HepG2 (cell line): Measurements from ENCODE around the gene PRXL2B. TPM values are rescaled to one million over a fixed set of nuclear protein-coding genes. Genes with fewer than 3 reads are reported as not detected.

Experiments used
- ATAC-seq: fragments of 200-7000 bp; cut with Tn5 transposase; 3 replicates; pipeline ENCODE4 v1.9.1; 2020; ENCODE audit warnings: mild to moderate bottlenecking, moderate library complexity
- BruUV-seq: library from RNA; stranded (reverse); fragments of 400-500 nt; replicated peaks from 2 replicates; lab custom pipeline; 2021; lab: Mats Ljungman, UMichigan
- CTCF ChIA-PET: fragments of 300-600 bp; formaldehyde crosslinking; extraction: SDS; loops from one replicate; lab custom pipeline; 2021; ENCODE audit warnings: low total read pairs, inconsistent platforms, low intra/inter-chr PET ratio; lab: Yijun Ruan, JAX
- POLR2A ChIA-PET: fragments of 350-600 bp; sonication (Branson Sonifier 250); formaldehyde crosslinking; loops from one replicate; lab custom pipeline; 2020; ENCODE audit warnings: antibody characterized with exemption, inconsistent platforms; lab: Yijun Ruan, JAX
- DNase-seq: peaks from one replicate; pipeline ENCODE4 v3.0.0-alpha.2; 2015; ENCODE audit warnings: low spot score
- FAIRE-seq: peaks from 3 replicates; lab custom pipeline; 2011; peaks lifted over from hg19 to GRCh38; lab: Jason Lieb, UNC
- H2AFZ ChIP-seq: one replicate; pipeline ENCODE4 v1.6.1; 2011; ENCODE audit warnings: low read length, inconsistent platforms
- H3K27ac ChIP-seq: fragments of 300-600 bp; 3 replicates; pipeline ENCODE4 v1.8.0; 2011; ENCODE audit warnings: mixed run types, mild to moderate bottlenecking, mixed read lengths, low read length, inconsistent platforms; ENCODE audit not compliant: insufficient read depth; ENCODE audit errors: extremely low read length
- H3K27me3 ChIP-seq, 2 experiments: fragments of 200-600 bp in 1 of 2; 2 replicates in 1 of 2; 3 replicates in 1 of 2; pipeline versions ENCODE4 v1.6.0 to v1.8.0; 2011; ENCODE audit warnings: low read length in 2 of 2, mild to moderate bottlenecking in 2 of 2, moderate library complexity in 2 of 2, inconsistent platforms in 1 of 2; ENCODE audit not compliant: insufficient read depth in 2 of 2, control insufficient read depth in 1 of 2
- H3K36me3 ChIP-seq, 2 experiments: fragments of 200-600 bp in 1 of 2; replicated peaks in 1 of 2; 2 replicates in 1 of 2; 3 replicates in 1 of 2; pipeline versions ENCODE4 v1.5.1 to v1.8.0; 2011; ENCODE audit warnings: low read length in 2 of 2, inconsistent platforms in 1 of 2; ENCODE audit not compliant: insufficient read depth in 2 of 2, control insufficient read depth in 1 of 2
- H3K4me1 ChIP-seq: 2 replicates; pipeline ENCODE4 v1.5.1; 2012; ENCODE audit warnings: low read length, inconsistent platforms; ENCODE audit not compliant: insufficient read depth
- H3K4me2 ChIP-seq: 2 replicates; pipeline ENCODE4 v1.6.0; 2011; ENCODE audit warnings: low read depth, low read length, inconsistent platforms
- H3K4me3 ChIP-seq, 3 experiments: fragments of 200-600 bp in 1 of 3; sonication (generic), shearing (Covaris generic) in 1 of 3; replicated peaks in 1 of 3; 2 replicates each; pipeline ENCODE4 v1.5.1; 2011 to 2016; ENCODE audit warnings: low read length in 3 of 3, inconsistent platforms in 2 of 3, low read depth in 2 of 3, mild to moderate bottlenecking in 2 of 3, control low read depth in 1 of 3, mixed read lengths in 1 of 3; ENCODE audit not compliant: insufficient read depth in 1 of 3
- H3K79me2 ChIP-seq: one replicate; pipeline ENCODE4 v1.6.1; 2011; ENCODE audit warnings: low read length, inconsistent platforms; ENCODE audit not compliant: insufficient read depth
- H3K9ac ChIP-seq: 2 replicates; pipeline ENCODE4 v1.6.0; 2011; ENCODE audit warnings: mild to moderate bottlenecking, low read depth, low read length, inconsistent platforms; ENCODE audit not compliant: insufficient read depth
- H3K9me3 ChIP-seq: 2 replicates; pipeline ENCODE4 v1.5.1; 2012; ENCODE audit warnings: mild to moderate bottlenecking, low read length
- H4K20me1 ChIP-seq: 2 replicates; pipeline ENCODE4 v1.6.0; 2011; ENCODE audit warnings: inconsistent platforms, mild to moderate bottlenecking, low read length, moderate library complexity; ENCODE audit not compliant: insufficient read depth
- CBX1 ChIP-seq: IDR thresholded peaks from one replicate; pipeline ENCODE4 v1.6.1; 2016; ENCODE audit warnings: antibody characterized with exemption, low read depth
- CEBPG ChIP-seq: IDR thresholded peaks from 2 replicates; pipeline ENCODE4 v1.6.1; 2016
- GFI1 ChIP-seq: sonication (generic); formaldehyde crosslinking; IDR thresholded peaks from 2 replicates; pipeline ENCODE4 v1.5.0; 2020; ENCODE audit warnings: missing genetic modification reagents, mild to moderate bottlenecking, borderline replicate concordance
- MIER2 ChIP-seq: IDR thresholded peaks from 2 replicates; pipeline ENCODE4 v1.6.1; 2016; ENCODE audit warnings: missing biosample characterization, missing genetic modification reagents
- RELA ChIP-seq: sonication (generic); formaldehyde crosslinking; IDR thresholded peaks from 2 replicates; pipeline ENCODE4 v1.4.0; 2020; ENCODE audit warnings: missing genetic modification reagents
- THRA ChIP-seq: sonication (generic); formaldehyde crosslinking; IDR thresholded peaks from 2 replicates; pipeline ENCODE4 v1.4.0; 2020; ENCODE audit warnings: missing genetic modification reagents, borderline replicate concordance
- ZKSCAN1 ChIP-seq: fragments of 150-350 bp; IDR thresholded peaks from 2 replicates; pipeline ENCODE4 v1.6.1; 2014; ENCODE audit warnings: low read length
- ZNF597 ChIP-seq: sonication (generic); formaldehyde crosslinking; IDR thresholded peaks from 2 replicates; pipeline ENCODE4 v1.5.0; 2020; ENCODE audit warnings: missing genetic modification reagents
- ZNF672 ChIP-seq: sonication (generic); formaldehyde crosslinking; IDR thresholded peaks from 2 replicates; pipeline ENCODE4 v1.8.1; 2022; ENCODE audit warnings: missing genetic modification reagents
- WGBS: methylation state at CpG from one replicate; pipeline ENCODE4 v1.1.6; 2017; ENCODE audit warnings: low lambda C conversion rate; 5-methylcytosine and 5-hydroxymethylcytosine counted together
- in situ Hi-C: cut with HindIII; loops from 2 replicates; pipeline ENCODE4 v1.10.0; 2017; ENCODE audit warnings: low pct_unique_long_range_greater_than_20kb; ENCODE audit not compliant: extremely low pct_ligation_motif_present
- intact Hi-C: fragments of 100-400 bp; cut with micrococcal nuclease; formaldehyde crosslinking; loops from one replicate; pipeline ENCODE4 v1.10.0; 2022; ENCODE audit not compliant: unreplicated experiment
- polyA plus RNA-seq, 8 experiments: library from polyadenylated mRNA; depleted of rRNA in 3 of 8; stranded (reverse) in 7 of 8; unstranded in 1 of 8; fragments of >200 nt; fragmentation: Illumina TruSeq in 4 of 8; extraction: Trizol in 4 of 8; gene quantifications; 2 replicates each; pipeline versions ENCODE4 v1.2.1 to v1.2.3, GENCODE V29; 2011 to 2016; ENCODE audit warnings: low read depth in 4 of 8, missing spikeins in 1 of 8, mixed read lengths in 1 of 8; ENCODE audit not compliant: insufficient read depth in 1 of 8
- total RNA-seq, 5 experiments: library from RNA; depleted of rRNA; stranded (reverse); fragments of >200 nt; fragmentation: Illumina TruSeq; extraction: Trizol; gene quantifications; 2 replicates each; pipeline ENCODE4 v1.2.3, GENCODE V29; 2016; ENCODE audit warnings: low read depth in 1 of 5

Gene PRXL2B
- total and polyA plus RNA-seq, 2 of the 13 experiments (the other 11 are each of a cell fraction or from before 2014, with no cell fraction given): 16.8 to 22.1 TPM

GRCh38 chr1:2595261-2595811 lies 8.8 kb downstream of the PRXL2B start (continued):
- TF ChIP-seq ZNF597 (CRISPR knock-in tag) (no peak), THRA (CRISPR knock-in tag) (no peak), CBX1 (no peak), ZNF672 (CRISPR knock-in tag) (no peak), GFI1 (CRISPR knock-in tag) (no peak)

GRCh38 chr1:2595812-2596529 lies 9.4 kb downstream of the PRXL2B start:
- no peak for DNase-seq
- intact Hi-C loops (no loop called here), in situ Hi-C loops (no loop called here)
- ChIA-PET POLR2A (no interaction called here), CTCF (no interaction called here)
- peaks cover 12% of the 10 kb centered on the region for H3K4me1 ChIP-seq
- peaks cover 8 to 48% of the 10 kb centered on the region in 2 experiments; a peak in 4 of 5 replicates for H3K27me3 ChIP-seq
- no peaks in the 10 kb centered on the region for H3K36me3 ChIP-seq
- no peak for FAIRE-seq
- no peak overlapping the region for H3K4me2 ChIP-seq
- no peak overlapping the region for H3K4me3 ChIP-seq
- H3K79me2 ChIP-seq: no peaks in the 10 kb centered on the region
- no TSS peak for BruUV-seq
- H2AFZ ChIP-seq: no peak overlapping the region
- WGBS: 62% methylated on average over 12 of the region's 31 CpGs
- no peak overlapping the region for H3K27ac ChIP-seq
- ATAC-seq: no peak
- TF ChIP-seq ZKSCAN1: no peak
- TF ChIP-seq CEBPG: no peak
- no peak for TF ChIP-seq MIER2 (CRISPR knock-in tag)
- no peak for TF ChIP-seq RELA (CRISPR knock-in tag)
- no peak overlapping the region for H3K9ac ChIP-seq
- no peaks in the 10 kb centered on the region for H4K20me1 ChIP-seq
- H3K9me3 ChIP-seq: no peaks in the 10 kb centered on the region
